ENCODE data around the gene LRIG2. TPM values are rescaled to one million over a fixed set of nuclear protein-coding genes. Genes with fewer than 3 reads are reported as not detected.

Gene LRIG2
- total RNA-seq, 4 donors from 2014 or later, result 17.4 to 27.1 (median 22.5) TPM

DNA sequence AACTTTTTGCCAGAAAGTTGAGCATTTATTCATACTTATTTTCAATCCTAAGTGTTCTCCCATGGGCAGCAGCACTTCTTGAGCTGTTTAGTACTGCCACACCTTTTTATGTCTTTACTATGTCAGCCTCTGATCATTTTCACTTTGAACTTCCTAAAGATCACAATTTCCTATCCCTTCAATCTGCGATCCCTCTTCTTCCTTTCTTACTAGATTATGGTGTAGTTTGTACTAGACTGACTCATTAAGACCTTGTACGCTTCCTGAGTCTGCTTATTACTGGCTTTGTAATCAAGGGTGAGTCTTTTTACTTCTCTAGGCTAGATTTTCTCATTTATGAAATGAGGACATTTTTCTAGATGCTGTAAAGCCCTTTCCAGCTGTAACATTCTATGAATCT lies 55.1 kb downstream of the LRIG2 start:
- WGBS, 2 donors, result 90 to 92% methylated on average over 2 of the region's 2 CpGs
- intact Hi-C loops (cut with DNase I; ENCODE audit: low total_unique reads), result no loop called here
- TF ChIP-seq POLR2A (IDR thresholded peaks at IDR 0.05), result no peak
- TF ChIP-seq, protein P1, sequence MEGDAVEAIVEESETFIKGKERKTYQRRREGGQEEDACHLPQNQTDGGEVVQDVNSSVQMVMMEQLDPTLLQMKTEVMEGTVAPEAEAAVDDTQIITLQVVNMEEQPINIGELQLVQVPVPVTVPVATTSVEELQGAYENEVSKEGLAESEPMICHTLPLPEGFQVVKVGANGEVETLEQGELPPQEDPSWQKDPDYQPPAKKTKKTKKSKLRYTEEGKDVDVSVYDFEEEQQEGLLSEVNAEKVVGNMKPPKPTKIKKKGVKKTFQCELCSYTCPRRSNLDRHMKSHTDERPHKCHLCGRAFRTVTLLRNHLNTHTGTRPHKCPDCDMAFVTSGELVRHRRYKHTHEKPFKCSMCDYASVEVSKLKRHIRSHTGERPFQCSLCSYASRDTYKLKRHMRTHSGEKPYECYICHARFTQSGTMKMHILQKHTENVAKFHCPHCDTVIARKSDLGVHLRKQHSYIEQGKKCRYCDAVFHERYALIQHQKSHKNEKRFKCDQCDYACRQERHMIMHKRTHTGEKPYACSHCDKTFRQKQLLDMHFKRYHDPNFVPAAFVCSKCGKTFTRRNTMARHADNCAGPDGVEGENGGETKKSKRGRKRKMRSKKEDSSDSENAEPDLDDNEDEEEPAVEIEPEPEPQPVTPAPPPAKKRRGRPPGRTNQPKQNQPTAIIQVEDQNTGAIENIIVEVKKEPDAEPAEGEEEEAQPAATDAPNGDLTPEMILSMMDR (IDR thresholded peaks at IDR 0.05), result no peak
- no peak overlapping the region for H3K4me3 ChIP-seq (ENCODE audit: low read depth, poor library complexity, severe bottlenecking)
- no peak for DNase-seq (ENCODE audit: low spot score in 2 of 2)

DNA sequence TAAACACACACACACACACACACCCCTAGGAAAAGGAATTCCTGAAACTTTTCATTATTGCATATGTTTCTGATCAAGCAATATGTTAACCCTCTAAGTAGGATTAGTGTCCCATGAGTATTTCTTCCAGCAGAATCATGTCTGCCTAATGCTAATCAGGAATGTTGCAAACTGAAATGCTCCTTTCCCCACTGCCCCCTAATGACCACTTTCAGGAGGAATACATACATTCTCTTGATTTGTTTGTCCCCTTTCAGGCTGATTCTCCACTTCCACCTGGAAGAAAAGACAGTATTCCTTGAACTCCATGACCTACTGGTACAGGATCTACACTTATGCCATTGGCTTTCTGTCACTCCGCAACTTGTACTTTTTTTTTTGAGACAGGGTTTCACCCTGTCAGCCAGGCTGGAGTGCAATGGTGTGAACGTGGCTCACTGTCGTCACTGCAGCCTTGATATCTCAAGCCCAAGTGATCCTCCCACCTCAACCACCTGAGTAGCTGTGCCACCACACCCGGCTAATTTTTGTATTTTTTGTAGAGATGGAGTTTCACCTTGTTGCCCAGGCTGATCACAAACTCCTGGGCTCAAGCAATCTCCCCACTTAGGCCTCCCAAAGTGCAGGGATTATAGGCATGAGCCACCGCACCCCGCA lies 56.7 kb downstream of the LRIG2 start:
- 95 to 96% methylated on average over 6 of the region's 6 CpGs for WGBS, 2 donors
- no peak overlapping the region for H3K4me3 ChIP-seq (ENCODE audit: low read depth, poor library complexity, severe bottlenecking)
- intact Hi-C loops (cut with DNase I; ENCODE audit: low total_unique reads), result no loop called here
- TF ChIP-seq, protein P1 (IDR thresholded peaks at IDR 0.05), result no peak
- no peak for TF ChIP-seq POLR2A (IDR thresholded peaks at IDR 0.05)
- no peak for DNase-seq (ENCODE audit: low spot score in 2 of 2)

DNA sequence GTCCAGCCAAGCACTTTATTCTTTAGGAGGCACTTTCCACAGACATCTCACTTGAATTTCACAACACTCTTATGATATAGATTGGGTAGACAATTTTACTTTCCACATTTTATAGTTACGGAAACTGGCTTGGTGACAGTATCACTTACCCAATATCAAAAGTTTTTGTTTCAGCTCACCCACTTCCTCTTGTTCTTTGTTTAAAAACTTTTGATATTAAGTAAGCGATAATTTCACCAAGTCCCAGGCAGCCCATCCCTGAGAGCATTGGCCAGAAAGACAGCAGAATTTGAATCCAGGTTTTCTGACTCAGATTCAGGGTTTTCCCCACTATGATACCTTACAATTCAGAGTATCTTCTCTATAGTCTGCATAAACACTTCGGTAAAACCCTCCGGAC lies 60.0 kb downstream of the LRIG2 start:
- intact Hi-C loops (cut with DNase I; ENCODE audit: low total_unique reads), result no loop called here
- WGBS, 2 donors, result 86 to 87% methylated on average over 4 of the region's 4 CpGs
- DNase-seq (ENCODE audit: low spot score in 2 of 2), result no peak
- TF ChIP-seq, protein P1 (IDR thresholded peaks at IDR 0.05), result no peak
- TF ChIP-seq POLR2A (IDR thresholded peaks at IDR 0.05), result no peak
- no peak overlapping the region for H3K4me3 ChIP-seq (ENCODE audit: low read depth, poor library complexity, severe bottlenecking)

DNA sequence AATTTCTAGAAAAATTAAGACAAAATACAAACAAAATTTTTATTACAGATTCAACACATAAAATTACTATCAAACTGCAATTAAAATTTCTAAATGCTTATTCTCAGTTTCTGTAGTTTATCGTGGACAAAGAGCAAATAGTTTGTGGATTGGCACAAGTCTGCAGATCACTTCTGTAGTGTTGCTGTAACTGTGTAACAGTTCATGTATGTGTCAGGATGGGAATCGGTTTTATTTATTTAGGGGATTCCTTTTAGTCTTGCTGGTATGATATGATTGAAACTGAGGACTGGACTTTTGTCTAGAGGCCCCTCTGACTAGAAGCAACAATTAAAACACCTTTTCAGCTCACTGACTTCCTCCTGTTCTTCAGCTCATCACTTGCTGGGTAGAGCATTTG lies 60.8 kb downstream of the LRIG2 start:
- no peak for DNase-seq (ENCODE audit: low spot score in 2 of 2)
- TF ChIP-seq POLR2A (IDR thresholded peaks at IDR 0.05), result no peak
- TF ChIP-seq, protein P1 (IDR thresholded peaks at IDR 0.05), result no peak
- intact Hi-C loops (cut with DNase I; ENCODE audit: low total_unique reads), result no loop called here
- H3K4me3 ChIP-seq (ENCODE audit: low read depth, poor library complexity, severe bottlenecking), result no peak overlapping the region
- 66 to 77% methylated on average over 2 of the region's 2 CpGs for WGBS, 2 donors

DNA sequence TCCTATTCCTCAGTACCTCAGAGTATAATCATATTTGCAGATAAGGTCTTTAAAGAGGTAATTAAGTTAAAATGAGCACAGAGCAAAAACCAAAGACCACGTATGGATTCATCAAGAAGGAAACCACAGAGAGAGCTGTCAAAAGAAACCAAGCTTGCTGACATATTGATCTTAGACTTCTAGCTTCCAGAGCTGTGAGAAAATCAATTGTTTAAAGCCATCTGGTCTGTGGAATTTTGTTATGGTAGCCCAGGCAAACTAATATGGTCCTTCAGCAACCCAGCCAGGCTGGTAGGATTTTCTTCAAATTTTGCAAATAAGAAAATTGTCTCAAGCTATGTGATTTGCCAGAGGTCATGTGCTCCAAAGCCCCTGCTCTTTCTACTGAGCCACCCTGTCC lies 62.5 kb downstream of the LRIG2 start:
- TF ChIP-seq, protein P1 (IDR thresholded peaks at IDR 0.05), result no peak
- no peak for TF ChIP-seq POLR2A (IDR thresholded peaks at IDR 0.05)
- H3K4me3 ChIP-seq (ENCODE audit: low read depth, poor library complexity, severe bottlenecking), result no peak overlapping the region
- WGBS, 2 donors, result 68 to 70% methylated on average over 1 of the region's 1 CpG
- no peak for DNase-seq (ENCODE audit: low spot score in 2 of 2)
- intact Hi-C loops (cut with DNase I; ENCODE audit: low total_unique reads), result no loop called here

DNA sequence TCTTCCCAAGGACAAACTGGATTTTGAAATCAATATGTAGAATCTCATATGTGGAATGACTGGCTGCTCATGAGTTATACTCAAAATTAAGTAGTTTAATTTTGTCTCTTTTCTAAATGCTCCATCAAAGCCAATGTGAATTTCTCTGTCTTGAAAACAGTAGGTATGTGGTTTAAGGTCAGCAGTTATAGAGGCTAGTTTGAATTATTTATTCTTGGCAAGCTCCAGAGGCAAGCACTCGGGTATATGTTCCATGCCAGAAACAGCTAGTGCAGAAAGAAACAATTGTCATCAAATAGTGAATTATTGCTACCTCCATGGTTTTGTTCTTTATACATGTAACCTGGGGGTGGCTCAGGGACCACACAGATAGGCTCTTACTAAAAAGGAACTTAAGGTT lies 63.5 kb downstream of the LRIG2 start:
- H3K4me3 ChIP-seq (ENCODE audit: low read depth, poor library complexity, severe bottlenecking), result no peak overlapping the region

More for the DNA sequence above, 63.5 kb downstream of the LRIG2 start:
- TF ChIP-seq POLR2A (IDR thresholded peaks at IDR 0.05), result no peak
- TF ChIP-seq, protein P1 (IDR thresholded peaks at IDR 0.05), result no peak
- WGBS, 2 donors, result 62 to 72% methylated on average over 1 of the region's 1 CpG
- intact Hi-C loops (cut with DNase I; ENCODE audit: low total_unique reads), result no loop called here
- no peak for DNase-seq (ENCODE audit: low spot score in 2 of 2)

Data from lower leg skin (tissue), 4 donors.